Loucy (cell line): ENCODE data around the gene LPP.

Experiments used
- H2AFZ ChIP-seq: fragments of 200-600 bp; sonication (generic); 2 replicates; pipeline ENCODE4 v1.6.0; 2016; ENCODE audit warnings: antibody characterized with exemption, mild to moderate bottlenecking, low read length, moderate library complexity
- H3F3A ChIP-seq: fragments of 200-600 bp; 2 replicates; pipeline ENCODE4 v1.6.0; 2016; ENCODE audit warnings: antibody characterized with exemption, low read depth, mild to moderate bottlenecking
- H3K27me3 ChIP-seq: fragments of 200-600 bp; sonication (generic); 2 replicates; pipeline ENCODE4 v1.6.1; 2014; ENCODE audit warnings: low read length, mild to moderate bottlenecking; ENCODE audit not compliant: insufficient read depth, poor library complexity, severe bottlenecking
- H3K36me3 ChIP-seq: fragments of 200-600 bp; sonication (generic); 2 replicates; pipeline ENCODE4 v1.6.1; 2016; ENCODE audit warnings: low read length; ENCODE audit not compliant: insufficient read depth
- H3K4me1 ChIP-seq: fragments of 200-600 bp; sonication (generic); 2 replicates; pipeline ENCODE4 v1.5.1; 2014; ENCODE audit warnings: low read length, mild to moderate bottlenecking; ENCODE audit not compliant: insufficient read depth, poor library complexity, severe bottlenecking
- H3K4me2 ChIP-seq: fragments of 200-600 bp; sonication (generic); 2 replicates; pipeline ENCODE4 v1.6.0; 2014; ENCODE audit warnings: antibody characterized with exemption, low read length, low read depth, mild to moderate bottlenecking; ENCODE audit not compliant: poor library complexity, severe bottlenecking
- H3K4me3 ChIP-seq: fragments of 200-600 bp; sonication (generic); 2 replicates; pipeline ENCODE4 v1.5.1; 2014; ENCODE audit warnings: low read length, mild to moderate bottlenecking, mixed read lengths; ENCODE audit not compliant: poor library complexity, severe bottlenecking
- H3K79me2 ChIP-seq: fragments of 200-600 bp; sonication (generic); 2 replicates; pipeline ENCODE4 v1.6.1; 2014; ENCODE audit warnings: low read length; ENCODE audit not compliant: insufficient read depth
- H3K9ac ChIP-seq: fragments of 200-600 bp; sonication (generic); 2 replicates; pipeline ENCODE4 v1.6.0; 2014; ENCODE audit warnings: mild to moderate bottlenecking, low read depth, low read length, moderate library complexity; ENCODE audit not compliant: poor library complexity, severe bottlenecking
- H3K9me2 ChIP-seq: fragments of 200-600 bp; sonication (generic); replicated peaks from 2 replicates; pipeline ENCODE4 v1.6.1; 2016; ENCODE audit warnings: low read depth, low read length, mixed read lengths
- H3K9me3 ChIP-seq: fragments of 200-600 bp; sonication (generic); 2 replicates; pipeline ENCODE4 v1.6.1; 2014; ENCODE audit warnings: mild to moderate bottlenecking, antibody characterized with exemption, low read length, low read depth; ENCODE audit not compliant: insufficient read depth
- H4K20me1 ChIP-seq: fragments of 200-600 bp; sonication (generic); 2 replicates; pipeline ENCODE4 v1.6.0; 2014; ENCODE audit warnings: antibody characterized with exemption, low read length, mild to moderate bottlenecking; ENCODE audit not compliant: insufficient read depth, poor library complexity, severe bottlenecking
- CTCF ChIP-seq: fragments of 200-600 bp; sonication (generic); conservative IDR thresholded peaks from 2 replicates; pipeline ENCODE4 v1.5.1; 2014; ENCODE audit warnings: mild to moderate bottlenecking, antibody characterized with exemption, low read length
- EZH2phosphoT487 ChIP-seq: fragments of 200-600 bp; IDR thresholded peaks from 2 replicates; pipeline ENCODE4 v1.6.1; 2018; ENCODE audit warnings: antibody characterized with exemption, mild to moderate bottlenecking, moderate library complexity, borderline replicate concordance

Gene LPP

GRCh38 chr3:188287762-188288505, 134.0 kb downstream of the LPP start:
- no peak overlapping the region for H3K4me2 ChIP-seq
- H3K4me1 ChIP-seq = peaks cover 13% of the 10 kb centered on the region
- H3K4me3 ChIP-seq = no peak overlapping the region
- TF ChIP-seq EZH2phosphoT487 = no peak
- TF ChIP-seq CTCF = no peak
- H3K27me3 ChIP-seq = no peaks in the 10 kb centered on the region
- H3F3A ChIP-seq = no peaks in the 10 kb centered on the region
- H4K20me1 ChIP-seq = no peaks in the 10 kb centered on the region
- H3K9me2 ChIP-seq = no peaks in the 10 kb centered on the region
- H3K36me3 ChIP-seq = peaks cover 8% of the 10 kb centered on the region; the same call in 1 of the 2 replicates
- H3K79me2 ChIP-seq = peaks cover 7% of the 10 kb centered on the region; the same call in 1 of the 2 replicates
- H2AFZ ChIP-seq = no peak overlapping the region
- H3K9me3 ChIP-seq = no peaks in the 10 kb centered on the region
- no peak overlapping the region for H3K9ac ChIP-seq

DNA sequence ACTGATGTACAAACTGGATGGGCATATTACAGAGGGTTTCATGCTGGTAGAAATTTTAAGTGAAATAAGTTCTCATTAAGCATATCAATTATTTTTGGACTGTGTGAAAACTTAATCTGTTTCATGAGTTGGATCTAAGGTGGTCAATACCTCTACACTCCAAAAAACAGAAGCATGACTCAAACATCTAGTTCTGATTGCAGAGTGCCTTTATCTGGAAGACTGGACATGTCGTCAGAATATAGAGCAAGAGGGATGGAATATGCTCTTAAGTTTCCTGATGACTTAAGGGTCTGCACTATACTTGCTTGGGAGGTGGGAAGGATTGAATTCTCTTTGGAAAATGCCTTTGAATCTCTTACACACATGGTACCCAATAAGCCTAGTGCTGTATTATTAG, 138.3 kb downstream of the LPP start:
- H3K4me3 ChIP-seq = no peak overlapping the region
- no peak overlapping the region for H2AFZ ChIP-seq
- no peak overlapping the region for H3K4me2 ChIP-seq
- no peaks in the 10 kb centered on the region for H3F3A ChIP-seq
- peaks cover 7% of the 10 kb centered on the region; the same call in 1 of the 2 replicates for H3K79me2 ChIP-seq
- H3K9me3 ChIP-seq = no peaks in the 10 kb centered on the region
- no peaks in the 10 kb centered on the region for H4K20me1 ChIP-seq
- no peak for TF ChIP-seq EZH2phosphoT487
- TF ChIP-seq CTCF = no peak
- peaks cover 24% of the 10 kb centered on the region for H3K4me1 ChIP-seq
- no peaks in the 10 kb centered on the region for H3K27me3 ChIP-seq
- no peaks in the 10 kb centered on the region for H3K9me2 ChIP-seq
- H3K9ac ChIP-seq = no peak overlapping the region
- H3K36me3 ChIP-seq = peaks cover 8% of the 10 kb centered on the region; the same call in 1 of the 2 replicates

DNA sequence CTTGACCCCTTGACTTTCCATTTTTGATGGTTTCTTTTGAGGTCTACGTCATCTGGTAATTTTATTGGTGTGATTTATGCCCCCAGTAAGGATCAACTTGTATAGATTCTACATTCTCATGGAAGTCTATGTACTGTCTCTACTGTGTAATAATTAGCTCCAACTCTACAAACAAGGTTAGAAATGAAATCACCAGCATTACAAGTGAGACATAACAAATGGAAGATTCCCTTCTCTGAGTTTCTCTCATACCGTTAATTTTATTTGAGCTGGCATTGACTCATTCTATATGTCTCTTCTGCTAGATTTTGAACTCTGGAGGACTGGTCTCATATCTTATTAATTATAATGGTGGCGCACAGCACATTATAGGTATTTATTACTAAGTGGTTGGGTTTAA, 138.9 kb downstream of the LPP start:
- H3K9me3 ChIP-seq = no peaks in the 10 kb centered on the region

More for the DNA sequence above, 138.9 kb downstream of the LPP start:
- no peak overlapping the region for H3K9ac ChIP-seq
- no peak overlapping the region for H3K4me3 ChIP-seq
- peaks cover 8% of the 10 kb centered on the region; the same call in 1 of the 2 replicates for H3K36me3 ChIP-seq
- H2AFZ ChIP-seq = no peak overlapping the region
- no peaks in the 10 kb centered on the region for H3F3A ChIP-seq
- peaks cover 7% of the 10 kb centered on the region; the same call in 1 of the 2 replicates for H3K79me2 ChIP-seq
- no peak overlapping the region for H3K4me2 ChIP-seq
- no peaks in the 10 kb centered on the region for H3K9me2 ChIP-seq
- H3K27me3 ChIP-seq = no peaks in the 10 kb centered on the region
- H3K4me1 ChIP-seq = peaks cover 24% of the 10 kb centered on the region
- no peaks in the 10 kb centered on the region for H4K20me1 ChIP-seq
- TF ChIP-seq CTCF (no peak), EZH2phosphoT487 (no peak)
